HK-2 (cell line): ENCODE data around the gene FGF14.
A peak's percentile ranks its signal among the peaks of the same experiment; 100 is the strongest.

Experiments
- DNase-seq: peaks from one replicate; pipeline ENCODE4 v3.0.0-alpha.2; 2018; ENCODE audit not compliant: unreplicated experiment

Gene FGF14

DNA sequence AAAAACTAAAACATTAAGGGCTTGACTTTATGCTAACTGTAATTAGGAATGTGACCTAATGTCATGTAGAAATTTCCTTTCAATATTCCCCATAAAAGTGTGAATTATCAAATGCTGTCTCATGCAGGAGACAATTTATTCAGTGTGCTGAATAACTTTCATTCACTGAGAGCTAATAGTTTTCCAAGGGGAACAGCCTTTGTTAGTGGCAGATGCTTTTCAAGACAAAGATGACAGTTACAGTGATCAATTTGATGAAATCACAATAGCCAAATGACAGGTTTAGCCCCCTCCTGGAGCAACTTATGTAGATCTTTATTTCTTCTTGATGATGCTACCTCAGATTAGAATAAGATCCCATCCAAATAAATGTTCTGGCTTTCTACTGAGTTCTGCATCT lies 673.8 kb downstream of the FGF14 start:
- no peak for DNase-seq

DNA sequence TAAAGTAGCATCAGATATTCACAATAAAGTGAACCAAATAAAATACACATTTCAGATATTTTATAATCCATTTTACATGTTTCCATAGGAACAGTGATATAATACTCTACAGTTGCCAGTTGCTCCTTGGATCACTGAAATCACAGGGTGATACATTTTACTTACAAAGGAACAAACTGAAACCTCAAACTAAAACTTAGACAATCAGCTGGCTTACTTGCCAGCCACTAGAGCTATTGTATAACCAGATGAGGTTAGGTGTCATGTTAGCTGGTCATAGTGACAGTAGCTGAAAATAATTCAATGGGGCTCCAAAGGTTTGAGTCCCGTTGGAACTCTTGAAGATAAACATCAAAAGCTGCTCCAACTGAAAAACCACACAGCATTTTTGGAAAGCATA lies 674.7 kb downstream of the FGF14 start:
- DNase-seq = no peak

DNA sequence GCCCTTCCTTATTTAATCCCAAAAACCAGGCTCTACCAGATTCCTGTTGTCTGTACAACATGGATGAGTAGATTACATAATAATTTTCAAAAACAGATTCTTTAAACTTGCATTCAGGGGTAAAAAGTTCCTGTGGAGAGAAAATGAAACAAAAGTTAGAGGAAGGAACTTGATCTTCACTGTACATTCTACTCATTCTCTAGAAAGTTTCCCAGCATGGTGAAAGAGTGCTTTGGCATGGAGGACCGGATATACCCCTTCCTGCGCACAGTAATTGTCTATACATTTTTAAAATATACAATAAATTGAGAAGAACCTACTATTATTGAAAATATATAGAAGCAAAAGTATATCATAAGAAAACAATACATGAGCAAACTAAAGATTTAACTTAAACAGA lies 675.2 kb downstream of the FGF14 start:
- DNase-seq = no peak

DNA sequence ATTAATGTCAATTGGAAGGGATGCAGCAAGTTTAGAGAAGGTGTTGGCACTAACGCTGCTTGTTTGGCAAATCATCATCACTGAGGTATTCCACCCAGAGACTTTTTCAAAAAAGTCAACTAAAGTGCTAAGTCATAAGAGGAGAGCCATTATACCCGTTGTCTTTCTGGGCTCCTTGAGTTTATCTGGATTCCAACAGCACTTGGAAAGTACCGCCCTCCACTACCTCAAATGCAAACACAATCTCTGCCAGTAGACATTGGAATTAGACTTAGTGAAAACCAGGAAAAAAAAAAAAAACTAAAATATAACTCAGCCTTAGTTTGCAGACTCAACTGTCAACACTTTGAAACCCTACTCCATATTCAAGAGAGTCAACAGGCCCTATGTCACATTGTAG lies 683.4 kb downstream of the FGF14 start:
- DNase-seq = no peak

DNA sequence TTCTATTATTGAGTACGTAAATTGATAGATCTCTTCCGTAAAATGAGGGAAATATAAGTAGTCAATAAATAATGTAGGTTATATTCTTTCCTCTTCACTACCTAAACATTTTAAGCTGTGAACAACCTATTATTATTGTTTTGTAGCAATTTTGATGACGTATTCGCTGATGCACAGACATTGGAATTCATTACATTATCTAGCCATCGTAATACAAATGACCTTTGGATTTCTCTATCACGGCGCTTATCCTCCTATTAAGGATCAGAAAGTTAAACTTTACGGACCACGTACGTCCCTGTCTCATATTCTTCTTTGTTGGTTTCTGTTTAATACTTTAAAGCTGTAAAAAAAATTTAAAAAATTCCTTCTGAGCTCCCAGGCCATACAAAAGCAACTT lies 684.5 kb downstream of the FGF14 start:
- no peak for DNase-seq

GRCh38 chr13:101714195-101714594 lies 687.7 kb downstream of the FGF14 start:
- DNase-seq = no peak

- DNase-seq = no peak
These were observed 689.9 kb downstream of the FGF14 start for GRCh38 chr13:101712026-101712348.

GRCh38 chr13:101711307-101712025 lies 690.4 kb downstream of the FGF14 start:
- DNase-seq = no peak

GRCh38 chr13:101709952-101710351 lies 691.9 kb downstream of the FGF14 start:
- DNase-seq = no peak

DNA sequence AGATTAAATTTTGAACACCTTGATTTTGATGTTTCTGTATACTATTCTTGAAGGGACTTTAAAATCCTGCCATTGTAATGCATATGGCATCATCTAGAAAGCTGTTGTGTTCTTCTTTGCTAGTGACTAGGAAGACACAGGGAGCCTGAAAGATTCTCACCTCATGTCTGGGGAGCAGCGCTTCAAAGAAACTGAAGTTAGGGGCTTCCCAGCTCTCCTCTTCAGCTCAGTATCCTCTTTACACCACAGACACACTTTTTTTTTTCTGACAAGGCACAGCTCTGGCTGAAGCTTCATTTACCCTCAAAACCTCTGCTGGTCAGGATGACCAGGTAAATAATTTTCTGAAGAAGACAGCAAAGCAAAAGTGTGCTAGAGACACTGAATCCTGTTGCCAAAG lies 693.7 kb downstream of the FGF14 start:
- DNase-seq = no peak

- no peak for DNase-seq
These were observed 694.2 kb downstream of the FGF14 start for GRCh38 chr13:101707659-101708058.

GRCh38 chr13:101706651-101707050 lies 695.2 kb downstream of the FGF14 start:
- peak; percentile 46 for DNase-seq

GRCh38 chr13:101703838-101704237 lies 698.0 kb downstream of the FGF14 start:
- no peak for DNase-seq

DNA sequence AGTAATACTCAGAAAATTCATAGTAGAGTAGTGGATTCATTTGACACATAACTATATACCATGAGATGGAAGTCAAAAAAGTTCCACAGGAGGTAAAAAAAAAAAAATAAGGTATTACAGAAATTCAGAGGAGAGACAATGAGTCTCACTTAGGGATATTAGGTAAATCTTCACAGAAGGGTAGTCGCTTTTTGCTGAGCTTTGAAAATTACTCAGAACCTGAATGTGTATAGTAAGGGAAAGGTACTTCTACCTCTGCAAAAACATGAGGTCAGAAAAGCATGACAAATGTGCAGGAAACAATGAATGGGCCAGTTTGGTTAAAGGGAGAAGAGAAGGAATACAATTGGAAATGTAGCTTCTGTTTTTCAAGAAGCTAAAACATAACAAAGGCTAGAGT lies 698.8 kb downstream of the FGF14 start:
- DNase-seq = no peak

DNA sequence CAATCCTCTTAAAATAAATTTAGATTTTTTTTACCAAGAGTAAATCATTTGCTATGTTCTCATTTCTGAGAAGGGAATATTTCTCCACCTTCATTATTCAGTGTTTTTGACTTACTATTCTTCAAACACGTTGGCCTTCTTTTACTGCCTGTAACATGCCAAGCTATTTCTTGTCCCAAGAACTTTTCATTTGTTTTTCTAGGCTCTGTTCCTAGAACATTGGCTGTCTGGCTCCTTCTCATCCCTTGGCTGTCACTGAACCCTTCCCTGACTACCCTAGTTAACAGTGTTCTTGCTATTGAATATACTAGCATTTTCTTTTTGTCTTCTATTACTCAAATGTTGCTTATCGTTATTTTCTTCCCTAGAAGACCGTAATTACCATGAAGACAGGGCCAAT lies 701.2 kb downstream of the FGF14 start:
- no peak for DNase-seq

DNA sequence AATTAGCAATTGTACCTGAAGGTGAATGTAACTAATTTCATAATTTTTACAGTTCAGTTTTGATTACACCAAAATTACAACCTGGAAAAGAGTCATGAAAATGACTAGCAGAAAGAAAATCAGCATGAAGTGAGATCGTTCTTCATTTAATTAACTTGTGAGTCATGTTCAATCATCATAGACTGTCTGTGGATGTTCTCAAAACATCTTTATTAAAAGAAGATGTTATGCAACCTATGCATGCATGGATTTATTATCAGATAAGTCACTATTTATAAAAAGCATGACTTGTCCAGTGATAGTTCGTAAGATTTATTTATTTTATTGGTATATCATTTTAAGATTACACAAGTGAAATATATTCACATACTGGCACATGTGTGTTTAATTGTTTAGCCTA lies 703.4 kb downstream of the FGF14 start:
- no peak for DNase-seq

DNA sequence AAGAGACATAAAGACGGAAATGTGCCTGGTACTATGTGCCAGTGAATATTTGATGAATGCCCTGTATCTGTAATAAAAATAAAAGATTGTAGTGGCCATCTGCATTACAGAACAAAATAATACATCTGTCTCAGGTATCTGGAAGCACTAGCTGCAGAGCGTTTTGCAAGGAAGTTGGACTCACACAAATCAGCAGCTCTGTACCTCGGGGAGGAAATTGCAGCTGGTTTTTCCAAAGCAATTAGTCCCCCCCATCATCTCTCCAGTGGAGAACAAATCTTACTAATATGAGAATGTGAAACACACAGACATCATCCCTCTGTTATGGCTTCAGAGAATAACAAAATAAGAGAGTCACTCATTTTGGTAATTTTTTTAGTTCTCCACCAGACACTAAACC lies 704.1 kb downstream of the FGF14 start:
- no peak for DNase-seq

- no peak for DNase-seq
These were observed 705.9 kb downstream of the FGF14 start for GRCh38 chr13:101695870-101696516.

- no peak for DNase-seq
These were observed 710.4 kb downstream of the FGF14 start for GRCh38 chr13:101691341-101691860.

DNA sequence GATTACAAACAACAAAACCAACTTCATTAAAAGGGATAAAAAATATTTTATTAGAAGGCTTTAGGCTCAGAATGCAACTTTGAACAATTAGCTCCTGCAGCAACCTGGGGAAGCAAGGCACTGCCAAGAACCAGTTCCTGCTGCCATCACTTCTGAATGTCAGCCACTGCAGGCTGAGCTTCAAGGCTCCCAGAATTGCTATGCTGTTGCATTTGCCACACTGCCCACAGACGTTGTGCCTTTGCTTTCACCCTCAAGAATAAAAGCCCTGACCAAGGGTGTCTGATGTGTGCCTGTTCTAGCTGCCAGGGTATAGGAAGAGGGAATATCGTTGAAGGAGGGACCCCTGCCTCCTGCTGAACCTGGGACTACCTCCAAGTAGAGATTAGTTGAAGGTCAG lies 711.0 kb downstream of the FGF14 start:
- DNase-seq = no peak

GRCh38 chr13:101686003-101686402 lies 715.8 kb downstream of the FGF14 start:
- DNase-seq = no peak

- no peak for DNase-seq
These were observed 720.0 kb downstream of the FGF14 start for GRCh38 chr13:101681834-101682233.

GRCh38 chr13:101673360-101674105 lies 728.3 kb downstream of the FGF14 start:
- no peak for DNase-seq
